Effector memory CD4-positive, alpha-beta T cell (primary cell): ENCODE measurements around the gene PCDHB7.
"Not testable (repeated sequence)": the region's sequence is repeated elsewhere in the genome, so short reads cannot be mapped to it uniquely, and the experiment has no call there.

Source experiments
- DNase-seq, 3 donors: peaks; one replicate each; pipeline ENCODE4 v3.0.0-alpha.2; 2020
- H3K27ac ChIP-seq: 2 replicates; pipeline ENCODE4 v1.7.0; 2013; ENCODE audit warnings: mild to moderate bottlenecking, low read length, moderate library complexity; ENCODE audit not compliant: insufficient read depth, poor library complexity, severe bottlenecking
- H3K27me3 ChIP-seq: replicated peaks from 2 replicates; pipeline ENCODE4 v1.7.0; 2013; ENCODE audit warnings: mild to moderate bottlenecking, low read length; ENCODE audit not compliant: insufficient read depth, control insufficient read depth, poor library complexity, severe bottlenecking
- H3K36me3 ChIP-seq: 2 replicates; pipeline ENCODE4 v1.7.0; 2013; ENCODE audit warnings: mild to moderate bottlenecking, low read length, moderate library complexity; ENCODE audit not compliant: control insufficient read depth, insufficient read depth
- H3K4me1 ChIP-seq: 2 replicates; pipeline ENCODE4 v1.7.0; 2013; ENCODE audit warnings: low read length, mild to moderate bottlenecking; ENCODE audit not compliant: control insufficient read depth, insufficient read depth, poor library complexity, severe bottlenecking
- H3K4me3 ChIP-seq: 2 replicates; pipeline ENCODE4 v1.7.0; 2013; ENCODE audit warnings: low read length, low read depth, mild to moderate bottlenecking; ENCODE audit not compliant: insufficient read depth, poor library complexity, severe bottlenecking
- H3K9me3 ChIP-seq: 2 replicates; pipeline ENCODE4 v1.7.0; 2013; ENCODE audit warnings: mild to moderate bottlenecking, low read length, moderate library complexity; ENCODE audit not compliant: control insufficient read depth

PCDHB7 gene

GRCh38 chr5:141223112-141223783 is 50.8 kb downstream of the PCDHB7 start, which contains the start of gene PCDHB14:
Gene PCDHB14, plus strand, starts transcription at chr5:141223343. Its CDS starts 163 bp downstream, at chr5:141223506.
- H3K27ac ChIP-seq: no peak within 1 kb of the TSS
- no peaks in the 10 kb centered on the region for H3K36me3 ChIP-seq
- H3K4me1 ChIP-seq: no peaks in the 10 kb centered on the region
- H3K9me3 ChIP-seq: peaks cover under 1% of the 10 kb centered on the region
- DNase-seq: no peak
- H3K27me3 ChIP-seq: peaks cover 11% of the 10 kb centered on the region
- no peak within 1 kb of the TSS for H3K4me3 ChIP-seq

GRCh38 chr5:141224844-141225243 is 52.4 kb downstream of the PCDHB7 start:
- not testable (repeated sequence) for H3K4me3 ChIP-seq, H3K36me3 ChIP-seq, H3K9me3 ChIP-seq, H3K27ac ChIP-seq, DNase-seq, H3K4me1 ChIP-seq
- peaks cover 11% of the 10 kb centered on the region for H3K27me3 ChIP-seq

- not testable (repeated sequence) for H3K36me3 ChIP-seq, H3K27ac ChIP-seq, H3K4me3 ChIP-seq, DNase-seq, H3K9me3 ChIP-seq, H3K4me1 ChIP-seq
- peaks cover 11% of the 10 kb centered on the region for H3K27me3 ChIP-seq
These were observed 53.0 kb downstream of the PCDHB7 start for GRCh38 chr5:141225421-141225820.
